PFSK-1 (cell line): ENCODE data around the gene SLC11A1.

ENCODE experiments used
- POLR2AphosphoS5 ChIP-seq: IDR thresholded peaks from 2 replicates; pipeline ENCODE4 v1.6.1; 2012; ENCODE audit warnings: low read depth, mild to moderate bottlenecking, control low read depth, low read length, moderate library complexity
- REST ChIP-seq, 2 experiments: IDR thresholded peaks; 2 replicates each; pipeline versions ENCODE4 v1.6.1 to v1.8.0; 2011 to 2012; ENCODE audit warnings: low read depth in 2 of 2, low read length in 2 of 2, control low read depth in 1 of 2, inconsistent platforms in 1 of 2, mild to moderate bottlenecking in 1 of 2, moderate library complexity in 1 of 2; ENCODE audit not compliant: insufficient read depth in 1 of 2
- SIN3A ChIP-seq: IDR thresholded peaks from 2 replicates; pipeline ENCODE4 v1.6.1; 2012; ENCODE audit warnings: mild to moderate bottlenecking, low read length, moderate library complexity, borderline replicate concordance; ENCODE audit not compliant: insufficient read depth
- TAF1 ChIP-seq: IDR thresholded peaks from 2 replicates; pipeline ENCODE4 v1.6.1; 2012; ENCODE audit warnings: low read length, control low read depth, borderline replicate concordance; ENCODE audit not compliant: insufficient read depth

- TF ChIP-seq SIN3A (no peak), POLR2AphosphoS5 (no peak), REST (IDR thresholded peaks at IDR 0.05; ENCODE audit: insufficient read depth in 1 of 2, low read depth in 2 of 2, low read length in 2 of 2) (no peak), TAF1 (no peak)
These were observed 25.6 kb downstream of the SLC11A1 start for GRCh38 chr2:218407717-218408116.
